ENCODE results near the gene CPT1B.

CPT1B gene

GRCh38 chr22:50568626-50569025 is 9.6 kb downstream of the CPT1B start:
- FAIRE-seq: no peak

- no peak for FAIRE-seq
These were observed 10.4 kb downstream of the CPT1B start for GRCh38 chr22:50567721-50568252.

GRCh38 chr22:50564289-50564688 is 13.9 kb downstream of the CPT1B start:
- FAIRE-seq: no peak

- no peak for FAIRE-seq
These were observed 14.6 kb downstream of the CPT1B start for GRCh38 chr22:50563413-50564160.

- FAIRE-seq: no peak
These were observed 15.5 kb downstream of the CPT1B start, which contains the start of gene SYCE3 for GRCh38 chr22:50562523-50563412. Gene SYCE3 (minus strand): TSS chr22:50562919. CDS start chr22:50556405, 6,514 bp downstream.

GRCh38 chr22:50561401-50562358 is 16.5 kb downstream of the CPT1B start:
- FAIRE-seq: no peak

GRCh38 chr22:50560034-50560433 is 18.2 kb downstream of the CPT1B start:
- no peak for FAIRE-seq

GRCh38 chr22:50556703-50557102 is 21.5 kb downstream of the CPT1B start:
- no peak for FAIRE-seq

- FAIRE-seq: no peak
These were observed 24.9 kb downstream of the CPT1B start for GRCh38 chr22:50553310-50553709.

- no peak for FAIRE-seq
These were observed 27.0 kb downstream of the CPT1B start for GRCh38 chr22:50551160-50551752.

GRCh38 chr22:50550395-50550794 is 27.8 kb downstream of the CPT1B start:
- FAIRE-seq: no peak

GRCh38 chr22:50548921-50549790 is 29.1 kb downstream of the CPT1B start:
- FAIRE-seq: no peak

- no peak for FAIRE-seq
These were observed 29.9 kb downstream of the CPT1B start for GRCh38 chr22:50548040-50548920.

GRCh38 chr22:50547263-50547985 is 30.8 kb downstream of the CPT1B start:
- FAIRE-seq: no peak

- FAIRE-seq: no peak
These were observed 31.6 kb downstream of the CPT1B start for GRCh38 chr22:50546326-50547262.

GRCh38 chr22:50545522-50546325 is 32.5 kb downstream of the CPT1B start, which contains the start of gene KLHDC7B:
Gene KLHDC7B (plus strand): TSS chr22:50545899. CDS start chr22:50546244, 345 bp downstream.
- FAIRE-seq: no peak

GRCh38 chr22:50544746-50545253 is 33.4 kb downstream of the CPT1B start:
- FAIRE-seq: no peak
